ENCODE results near the gene DNMT3A.
"Not testable (repeated sequence)": the region's sequence is repeated elsewhere in the genome, so short reads cannot be mapped to it uniquely, and the experiment has no call there.

Gene DNMT3A

GRCh38 chr2:25230198-25230947, 111.4 kb downstream of the DNMT3A start:
- DNase-seq: no peak

DNA sequence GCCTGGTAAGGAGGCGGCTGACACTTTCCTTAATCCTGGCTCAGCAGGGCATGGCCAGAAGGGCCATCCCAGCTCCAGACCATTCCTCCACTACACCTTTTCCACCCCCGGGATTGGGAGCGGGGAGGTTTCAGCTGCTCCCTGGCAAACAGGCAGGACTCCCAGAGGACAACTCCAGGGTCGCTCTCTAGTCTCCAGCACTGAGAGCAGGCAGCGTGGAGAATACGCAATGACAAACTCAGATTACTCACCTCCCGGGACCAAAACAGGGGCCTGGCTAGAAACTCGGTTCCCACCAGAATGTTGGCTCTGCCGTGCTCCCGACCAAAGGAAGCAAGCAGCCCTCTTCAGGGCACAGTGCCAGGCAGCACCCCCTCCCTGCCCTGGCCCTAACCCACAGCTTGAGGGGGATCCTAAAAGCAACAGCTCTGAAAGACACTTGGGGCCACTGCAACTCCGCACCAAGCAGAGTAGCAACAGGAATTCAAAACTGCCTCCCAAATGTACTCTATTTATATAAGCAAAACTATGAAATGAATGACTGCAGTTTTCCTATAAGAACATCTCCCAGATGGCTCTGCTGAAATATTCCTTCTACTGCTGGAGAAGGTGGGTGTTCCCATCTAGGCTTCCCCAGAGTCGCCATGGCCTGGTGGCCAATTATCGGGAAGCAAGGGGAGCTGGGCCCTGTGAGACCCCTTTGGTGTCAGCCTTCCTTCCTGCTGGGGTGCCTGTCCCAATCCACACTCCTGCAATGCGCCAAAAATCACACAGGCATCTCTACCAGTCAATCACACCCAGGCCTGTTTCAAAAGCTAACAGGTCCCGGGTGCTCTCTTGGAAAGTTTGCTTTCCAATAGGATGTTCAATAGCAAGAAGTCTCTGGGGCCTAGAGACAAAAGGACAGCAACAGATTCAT, 112.2 kb downstream of the DNMT3A start:
- DNase-seq: no peak

DNA sequence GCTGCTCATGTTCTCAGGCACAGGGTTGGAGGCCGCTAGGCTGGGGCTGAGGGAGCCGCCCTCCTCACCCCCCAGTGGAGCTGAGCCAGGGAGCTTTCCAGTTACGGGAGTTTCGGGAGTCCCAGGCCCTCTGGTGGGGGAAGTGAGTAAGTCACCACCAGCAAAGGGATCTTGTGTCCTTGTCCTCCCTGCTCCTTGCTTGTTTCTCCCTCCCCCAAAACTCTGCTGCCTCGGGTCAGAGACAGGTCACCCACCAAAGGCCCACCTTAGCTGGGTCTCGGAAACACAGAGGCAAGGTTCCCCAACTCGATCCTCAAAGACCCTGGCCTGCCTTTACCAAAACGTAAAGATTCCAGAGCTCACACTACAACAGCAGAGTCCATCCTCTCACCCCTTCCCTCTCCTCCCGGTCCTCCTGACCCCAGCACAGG, 112.9 kb downstream of the DNMT3A start:
- no peak for DNase-seq

- DNase-seq: no peak
These were observed 114.1 kb downstream of the DNMT3A start for GRCh38 chr2:25227576-25227975.

DNA sequence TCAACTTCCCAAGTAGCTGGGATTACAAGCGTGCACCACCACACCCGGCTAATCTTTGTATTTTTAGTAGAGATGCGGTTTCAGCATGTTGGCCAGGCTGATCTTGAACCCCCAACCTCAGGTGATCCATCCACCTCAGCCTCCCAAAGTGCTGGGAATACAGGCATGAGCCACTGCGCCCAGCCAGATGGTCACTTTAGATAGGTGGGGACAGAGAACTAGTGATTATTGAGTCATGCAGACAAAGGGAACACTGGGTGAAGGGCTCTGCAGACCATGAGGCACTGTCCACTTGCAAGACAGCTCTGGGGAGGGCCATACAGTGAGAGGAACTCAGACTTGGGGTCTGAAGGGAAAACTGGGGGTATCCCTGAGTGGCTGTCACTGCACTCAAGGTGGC, 114.9 kb downstream of the DNMT3A start:
- no peak for DNase-seq

GRCh38 chr2:25222477-25223121, 119.1 kb downstream of the DNMT3A start:
- DNase-seq: no peak

GRCh38 chr2:25221579-25221978, 120.1 kb downstream of the DNMT3A start:
- DNase-seq: no peak

DNA sequence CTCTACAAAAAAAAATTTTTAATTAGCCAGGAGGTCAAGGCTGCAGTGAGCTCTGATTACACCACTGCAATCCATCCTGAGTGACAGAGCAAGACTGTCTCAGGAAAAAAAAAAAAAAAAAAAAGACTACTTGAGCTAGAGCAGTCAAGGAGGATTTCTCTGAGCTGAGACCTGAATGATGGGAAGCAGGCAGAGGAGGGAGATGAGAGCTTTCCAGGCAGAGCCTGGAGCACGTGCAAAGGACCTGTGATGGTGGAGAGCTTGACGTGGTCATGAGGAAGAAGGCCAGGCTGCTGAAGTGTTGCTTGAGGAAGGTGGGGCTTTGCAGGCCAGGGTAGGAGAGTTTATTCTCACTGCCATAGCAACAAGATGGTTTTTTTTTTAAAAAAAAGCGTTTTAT, 121.4 kb downstream of the DNMT3A start:
- no peak for DNase-seq

DNA sequence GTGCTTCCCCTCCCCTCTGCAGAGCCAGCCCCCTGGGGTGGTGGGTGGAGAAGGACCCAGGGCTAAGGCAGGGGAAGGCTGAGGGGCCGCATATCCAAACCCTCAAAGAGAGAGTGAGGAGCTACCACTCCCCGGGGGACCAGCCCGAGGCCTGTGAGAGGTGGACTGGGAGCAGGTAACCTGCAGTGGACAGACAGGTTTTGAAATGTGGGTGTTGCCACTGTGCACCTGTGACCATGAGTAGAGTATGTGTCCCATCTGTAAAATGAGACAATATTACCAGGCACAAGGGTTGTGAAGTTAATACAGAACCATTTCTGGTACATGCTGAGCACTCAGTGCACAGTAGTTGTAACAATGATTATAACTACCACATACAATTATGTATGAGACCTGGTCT, 122.1 kb downstream of the DNMT3A start:
- DNase-seq: no peak

DNA sequence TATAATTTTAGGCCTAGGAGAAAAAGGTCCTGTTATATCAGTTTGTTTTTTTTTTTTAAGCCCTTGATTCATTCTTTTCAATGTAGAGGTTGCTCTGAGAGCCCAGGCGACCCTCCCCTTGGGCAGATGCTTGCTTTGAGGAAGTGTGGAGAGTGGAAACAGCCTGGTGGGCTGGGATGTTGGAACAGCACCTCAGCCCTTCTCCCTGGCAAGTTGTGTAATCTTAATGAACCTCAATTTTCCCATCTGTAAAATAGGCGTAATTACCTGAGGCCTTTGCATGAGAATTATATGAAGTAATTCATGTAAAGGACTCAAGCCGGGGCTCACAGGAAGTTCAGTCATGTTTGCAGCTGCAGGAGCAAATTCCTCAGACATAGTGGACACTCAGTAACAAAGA, 123.6 kb downstream of the DNMT3A start:
- no peak for DNase-seq

GRCh38 chr2:25215948-25216679, 125.6 kb downstream of the DNMT3A start:
- no peak for DNase-seq

DNA sequence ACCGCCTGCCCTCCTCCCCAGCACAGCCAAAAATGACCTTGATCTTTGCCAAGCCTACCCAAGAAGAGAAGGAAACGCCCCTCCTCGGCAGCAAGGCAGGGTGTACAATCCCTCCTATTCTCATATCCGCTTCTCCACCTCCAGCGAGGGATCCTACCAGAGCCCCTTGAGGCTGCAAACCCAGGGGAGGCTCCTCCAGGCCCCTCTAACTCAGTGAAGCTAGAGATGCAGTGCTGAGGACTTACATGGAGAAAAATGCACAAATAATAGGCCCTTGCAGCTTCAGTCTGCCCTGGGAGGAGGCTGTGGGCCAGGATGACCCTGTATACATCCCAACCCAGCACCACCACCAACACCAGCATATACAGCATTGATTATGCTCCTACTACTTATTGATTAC, 126.5 kb downstream of the DNMT3A start:
- no peak for DNase-seq

DNA sequence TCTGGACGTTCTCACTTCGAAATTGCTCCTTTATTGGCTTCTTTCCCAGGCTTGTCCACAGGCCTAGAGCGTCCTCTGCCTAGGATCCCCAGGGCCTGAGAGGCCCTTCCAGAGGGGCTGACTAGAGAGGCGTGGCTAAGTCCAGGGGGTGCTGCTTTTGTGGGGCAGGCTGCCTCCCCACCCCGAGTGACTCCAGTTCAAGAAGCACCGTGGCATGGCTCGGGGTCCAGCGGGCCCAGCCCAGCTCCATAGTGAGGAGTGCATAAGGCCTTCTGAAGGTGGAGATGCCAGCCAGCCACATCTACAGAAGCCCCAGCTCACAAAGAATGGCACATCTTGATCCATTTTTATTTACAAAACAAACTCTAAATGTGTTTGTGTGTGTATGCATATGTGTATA, 128.5 kb downstream of the DNMT3A start:
- no peak for DNase-seq

GRCh38 chr2:25210923-25211322, 130.8 kb downstream of the DNMT3A start:
- not testable (repeated sequence) for DNase-seq

- no peak for DNase-seq
These were observed 134.6 kb downstream of the DNMT3A start for GRCh38 chr2:25207078-25207545.

GRCh38 chr2:25204190-25204838, 137.4 kb downstream of the DNMT3A start:
- no peak for DNase-seq

DNA sequence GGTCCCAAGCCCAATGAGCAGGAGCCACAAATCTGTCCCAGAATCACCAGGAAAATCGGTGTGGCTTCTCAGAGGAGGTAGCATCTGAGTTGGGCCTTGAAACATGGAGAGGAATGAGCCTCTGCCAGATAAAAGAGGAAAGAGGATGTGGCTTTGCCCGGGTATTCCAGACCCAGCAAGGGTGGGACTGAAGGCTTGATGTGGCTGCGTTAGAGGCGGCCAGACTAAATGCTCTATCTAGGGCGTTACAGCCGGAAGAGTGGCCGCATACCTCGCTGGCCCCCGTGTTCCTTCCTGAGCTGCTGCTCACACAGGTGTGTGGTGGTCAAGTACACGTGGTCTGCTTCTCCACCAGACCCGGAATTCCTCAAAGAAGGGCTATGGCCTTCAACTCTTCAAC, 139.4 kb downstream of the DNMT3A start:
- no peak for DNase-seq

GRCh38 chr2:25201794-25202193, 139.9 kb downstream of the DNMT3A start:
- DNase-seq: no peak

GRCh38 chr2:25201265-25201664, 140.5 kb downstream of the DNMT3A start:
- no peak for DNase-seq

- no peak for DNase-seq
These were observed 143.1 kb downstream of the DNMT3A start for GRCh38 chr2:25198576-25198975.

DNA sequence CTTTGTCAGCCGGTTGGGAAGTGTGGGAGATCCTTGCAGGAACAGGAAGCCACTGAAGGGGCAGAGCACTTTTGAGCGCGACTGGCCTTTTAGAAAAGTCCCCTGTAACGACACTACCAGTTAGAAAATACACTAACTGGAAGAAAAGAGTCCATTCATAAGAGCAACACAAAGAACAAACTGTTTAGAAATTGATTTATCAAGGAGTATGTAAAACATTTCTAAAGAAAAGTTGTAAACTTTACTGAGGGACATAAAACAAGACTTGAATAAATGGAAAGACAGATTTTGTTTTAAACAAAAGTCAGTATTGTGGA, 143.6 kb downstream of the DNMT3A start:
- no peak for DNase-seq
